HL-60 (cell line): Measurements from ENCODE around the gene OR1L1.

Source experiments
- DNase-seq, 2 experiments: peaks; one replicate each; pipeline ENCODE4 v3.0.0-alpha.2; 2010 to 2020; ENCODE audit warnings: low read depth in 1 of 2, low spot score in 1 of 2
- H3K27ac ChIP-seq: fragments of 250-450 bp; sonication (Bioruptor Pico); replicated peaks from 2 replicates; pipeline ENCODE4 v1.5.1; 2020; ENCODE audit warnings: mild to moderate bottlenecking, moderate library complexity
- H3K27me3 ChIP-seq: fragments of 250-450 bp; sonication (Bioruptor Pico); 2 replicates; pipeline ENCODE4 v1.5.1; 2021; ENCODE audit warnings: mild to moderate bottlenecking, moderate library complexity; ENCODE audit not compliant: insufficient read depth, poor library complexity, severe bottlenecking
- H3K4me3 ChIP-seq: replicated peaks from 2 replicates; pipeline ENCODE4 v1.5.1; 2011; ENCODE audit warnings: mild to moderate bottlenecking, control low read depth, low read length; ENCODE audit not compliant: insufficient read depth
- CTCF ChIP-seq: IDR thresholded peaks from one replicate; pipeline ENCODE4 v1.5.1; 2011; ENCODE audit warnings: low read length, control low read depth, inconsistent platforms; ENCODE audit not compliant: insufficient read depth
- GABPA ChIP-seq: IDR thresholded peaks from 2 replicates; pipeline ENCODE4 v1.6.1; 2012; ENCODE audit warnings: low read depth
- POLR2AphosphoS5 ChIP-seq: IDR thresholded peaks from 2 replicates; pipeline ENCODE4 v1.6.1; 2012; ENCODE audit warnings: low read depth
- REST ChIP-seq: IDR thresholded peaks from 2 replicates; pipeline ENCODE4 v1.6.1; 2012; ENCODE audit warnings: low read depth; ENCODE audit not compliant: insufficient replicate concordance
- SPI1 ChIP-seq: IDR thresholded peaks from 2 replicates; pipeline ENCODE4 v1.6.1; 2012; ENCODE audit warnings: low read depth, mild to moderate bottlenecking, borderline replicate concordance
- long read RNA-seq: library from polyadenylated mRNA; unstranded; transcript quantifications from one replicate; pipeline ENCODE4 v2.0.0, GENCODE V29; 2020

The OR1L1 gene
- long read RNA-seq: 0 reads

- TF ChIP-seq SPI1 (no peak), CTCF (no peak), REST (no peak), POLR2AphosphoS5 (no peak), GABPA (no peak)
These were observed at the start of gene OR1L1 for GRCh38 chr9:122661416-122661815. Gene OR1L1 (plus strand): TSS chr9:122661716. CDS start chr9:122661716, 0 bp downstream.

GRCh38 chr9:122614362-122614761 is 47.2 kb upstream of the OR1L1 start, which contains the start of gene OR1Q1:
Gene OR1Q1 (plus strand): TSS chr9:122614738. CDS start chr9:122614738, 0 bp downstream.
- Histone ChIP-seq H3K27me3 (no peaks in the 10 kb centered on the region), H3K4me3 (no peak within 1 kb of the TSS), H3K27ac (no peak within 1 kb of the TSS)
- no peak for DNase-seq
- TF ChIP-seq CTCF (no peak), SPI1 (no peak), POLR2AphosphoS5 (no peak), GABPA (no peak), REST (no peak)

More at GRCh38 chr9:122661416-122661815, at the start of gene OR1L1:
- DNase-seq: no peak
- Histone ChIP-seq H3K4me3 (no peak within 1 kb of the TSS), H3K27me3 (no peaks in the 10 kb centered on the region), H3K27ac (no peak within 1 kb of the TSS)

- Histone ChIP-seq H3K27me3 (no peaks in the 10 kb centered on the region), H3K4me3 (no peak overlapping the region), H3K27ac (no peak overlapping the region)
- no peak for TF ChIP-seq POLR2AphosphoS5
- TF ChIP-seq CTCF: no peak
- TF ChIP-seq GABPA: no peak
- TF ChIP-seq SPI1: no peak
- no peak for TF ChIP-seq REST
- DNase-seq: no peak
These were observed 41.5 kb upstream of the OR1L1 start for GRCh38 chr9:122619996-122620395.
